HG03378 (cell line): ENCODE measurements around the gene NELL2.
A peak's percentile ranks its signal among the peaks of the same experiment; 100 is the strongest.
"Not testable (repeated sequence)": the region's sequence is repeated elsewhere in the genome, so short reads cannot be mapped to it uniquely, and the experiment has no call there.

Experiments
- ATAC-seq: cut with Tn5 transposase; IDR thresholded peaks from one replicate; pipeline ENCODE4 v1.9.1; 2021; ENCODE audit warnings: mild to moderate bottlenecking, moderate library complexity; ENCODE audit not compliant: unreplicated experiment

Gene NELL2

GRCh38 chr12:44847888-44848702 is 28.0 kb downstream of the NELL2 start:
- peak; percentile 86 for ATAC-seq

- peak; percentile 5 for ATAC-seq
Measured at GRCh38 chr12:44847403-44847802, 28.7 kb downstream of the NELL2 start.

DNA sequence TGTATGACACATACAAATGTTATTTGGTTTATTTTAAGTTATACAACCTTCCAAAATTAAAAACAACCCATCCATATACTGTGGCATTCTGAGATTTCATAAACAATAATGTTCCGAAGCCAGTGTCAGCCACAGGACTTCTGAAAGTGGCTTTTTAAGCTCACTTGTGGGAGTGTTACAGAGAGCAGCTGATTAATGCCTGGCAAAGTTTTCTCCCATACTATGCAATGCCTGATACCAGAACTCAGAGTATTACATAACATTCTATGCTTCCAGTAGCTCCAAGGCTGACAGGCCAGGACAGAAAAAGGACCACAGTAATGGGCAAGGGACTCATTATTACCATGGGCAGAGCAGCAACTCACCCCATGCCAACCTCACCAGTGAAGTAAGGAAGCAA is 29.3 kb downstream of the NELL2 start:
- ATAC-seq = no peak

DNA sequence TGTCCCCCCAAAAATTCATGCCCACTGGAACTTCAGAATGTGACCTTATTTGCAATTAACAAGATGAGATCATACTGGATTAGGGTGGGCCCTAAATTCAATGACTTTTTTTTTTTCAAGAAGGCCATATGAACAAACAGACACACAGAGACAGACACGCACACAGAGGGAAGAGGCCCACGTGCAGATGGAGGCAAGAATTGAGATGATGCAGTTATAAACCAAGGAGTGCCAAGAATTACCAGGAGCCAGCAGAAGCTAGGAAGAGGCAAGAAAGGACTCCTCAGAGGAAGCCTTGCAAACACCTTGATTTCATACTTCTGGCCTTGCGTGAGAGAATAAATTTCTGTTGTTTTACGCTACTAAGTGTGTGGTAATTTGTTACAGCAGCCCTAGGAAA is 33.4 kb downstream of the NELL2 start:
- no peak for ATAC-seq

DNA sequence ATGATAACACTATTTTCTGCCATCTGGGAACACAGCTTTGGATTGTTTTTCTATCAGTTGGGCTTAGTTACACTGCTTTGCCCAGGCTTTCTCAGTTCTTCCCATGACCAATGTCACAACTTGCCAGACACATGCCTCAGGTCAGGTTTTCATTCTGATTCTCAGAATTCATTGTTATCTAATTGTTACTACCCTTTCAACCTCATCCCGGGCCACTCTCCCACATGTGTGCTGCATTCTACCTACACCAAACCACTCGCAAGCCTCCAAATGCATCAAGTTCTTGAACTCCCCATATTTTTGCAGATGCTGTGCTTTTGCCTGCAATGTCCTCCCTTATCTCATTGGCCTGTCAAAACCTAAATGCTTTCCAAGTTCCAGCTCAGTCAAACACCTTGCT is 36.3 kb downstream of the NELL2 start:
- ATAC-seq = no peak

- ATAC-seq = no peak
Measured at GRCh38 chr12:44837114-44837755, 38.9 kb downstream of the NELL2 start.

DNA sequence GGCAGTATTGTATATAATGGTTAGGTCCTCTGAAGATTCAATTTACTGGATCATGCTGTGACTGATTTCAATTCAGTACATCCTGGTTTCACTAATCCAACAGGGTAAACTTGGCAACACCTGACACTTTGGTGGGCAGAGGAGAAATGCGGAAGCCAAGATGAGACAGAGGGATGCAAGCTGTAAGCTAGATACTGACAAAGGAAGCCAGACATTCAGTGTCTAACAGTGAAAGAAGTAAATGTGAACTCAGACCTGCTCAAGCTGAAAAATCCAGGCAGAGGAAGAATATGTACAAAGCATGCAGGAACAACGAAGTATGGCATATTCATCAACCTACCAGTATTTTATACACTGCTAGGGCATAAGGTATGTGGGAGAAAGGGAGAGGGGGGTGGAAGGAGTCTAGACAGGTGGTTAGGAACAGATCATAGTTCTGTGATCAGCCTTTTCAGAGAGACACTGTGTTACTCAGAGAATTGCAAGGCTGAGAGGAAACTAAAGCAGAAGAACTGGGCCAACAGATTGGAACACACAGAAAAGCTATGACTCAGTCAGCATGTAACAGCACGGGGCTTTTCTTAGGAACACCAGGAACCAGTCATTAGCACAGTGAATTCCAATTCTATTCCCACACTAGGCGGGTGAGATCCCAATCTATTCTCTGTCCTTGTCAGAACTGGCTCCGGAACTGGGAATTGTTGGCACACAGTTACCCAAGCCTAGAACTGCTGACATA is 40.3 kb downstream of the NELL2 start:
- no peak for ATAC-seq

DNA sequence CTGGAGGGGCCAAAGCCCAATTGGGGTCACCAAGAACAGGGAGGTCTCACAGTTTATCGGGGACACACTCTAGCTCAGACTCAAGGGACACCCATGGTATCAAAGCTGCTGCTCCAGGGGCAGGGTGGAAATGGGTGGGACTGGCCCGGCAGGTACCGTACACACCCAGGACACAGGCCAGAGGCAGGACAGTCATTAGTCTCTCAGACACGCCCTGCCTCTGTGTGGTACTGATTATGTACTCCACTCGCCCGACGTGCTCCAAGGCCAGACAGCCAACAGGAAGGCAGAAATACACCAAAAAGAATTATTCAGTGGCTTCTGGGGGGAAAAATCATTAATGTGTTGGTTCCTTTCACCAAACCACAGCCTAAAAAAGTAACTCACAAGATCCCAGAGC is 41.1 kb downstream of the NELL2 start:
- ATAC-seq = not testable (repeated sequence)

DNA sequence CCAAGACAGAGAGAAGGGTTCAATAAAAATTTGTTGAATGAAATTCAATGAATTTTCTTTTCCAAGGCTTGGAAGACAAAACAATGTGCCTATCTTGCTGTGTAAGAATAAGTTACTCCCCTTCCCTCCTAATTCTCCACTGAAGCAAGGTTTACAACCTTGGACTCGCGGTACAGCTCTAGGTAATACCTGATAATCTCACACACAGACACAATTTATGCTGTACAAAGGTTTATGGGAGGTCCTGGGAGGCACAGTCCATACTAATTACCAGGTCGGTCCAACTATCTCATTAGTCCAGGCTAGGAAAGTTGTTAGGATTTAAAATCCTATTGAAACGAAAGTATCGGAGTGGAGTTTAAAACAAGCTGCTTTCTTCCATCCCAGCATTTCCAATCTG is 42.6 kb downstream of the NELL2 start:
- ATAC-seq = no peak

GRCh38 chr12:44830566-44831055 is 45.5 kb downstream of the NELL2 start:
- ATAC-seq = no peak

DNA sequence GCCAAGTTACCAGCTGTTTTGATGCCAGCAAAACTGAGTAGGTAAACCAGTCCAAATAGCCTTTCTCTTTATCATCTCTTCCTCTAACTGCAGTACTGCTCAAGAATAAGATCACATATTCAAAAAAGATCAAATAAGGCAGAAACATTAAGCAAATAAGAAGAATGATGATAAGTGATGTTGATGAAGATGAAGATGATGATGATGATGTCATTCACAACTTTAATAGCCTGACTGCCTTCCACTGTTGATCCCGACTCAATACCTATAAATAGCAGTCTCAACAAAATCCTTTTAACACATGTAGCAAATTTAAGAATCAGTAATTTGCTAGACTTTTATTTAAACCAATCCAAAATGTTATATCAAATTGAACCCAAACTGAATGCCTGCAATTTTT is 47.1 kb downstream of the NELL2 start:
- ATAC-seq = no peak

DNA sequence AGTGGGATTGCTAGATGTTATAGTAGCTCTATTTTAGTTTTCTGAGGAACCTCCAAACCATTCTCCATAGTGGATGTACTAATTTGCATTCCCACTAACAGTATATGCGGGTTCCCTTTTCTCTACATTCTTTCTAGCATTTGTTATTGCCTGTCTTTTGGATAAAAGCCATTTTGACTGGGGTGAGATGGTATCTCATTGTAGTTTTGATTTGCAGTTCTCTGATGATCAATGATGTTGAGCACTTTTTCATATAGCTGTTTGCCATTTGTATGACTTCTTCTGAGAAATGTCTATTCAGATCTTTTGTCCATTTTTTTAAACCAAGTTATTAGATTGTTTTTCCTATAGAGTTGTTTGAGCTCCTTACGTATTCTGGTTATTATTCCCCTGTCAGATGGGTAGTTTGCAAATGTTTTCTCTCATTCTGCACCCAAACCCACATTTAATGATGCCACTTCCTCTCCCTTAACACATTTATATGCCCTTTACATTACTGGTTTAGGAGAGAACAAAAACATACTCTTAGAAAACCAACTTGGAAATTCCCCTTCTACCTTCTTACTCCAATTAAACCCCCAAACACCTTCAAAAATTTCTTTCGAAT is 48.2 kb downstream of the NELL2 start:
- no peak for ATAC-seq

- not testable (repeated sequence) for ATAC-seq
Measured at GRCh38 chr12:44821702-44822101, 54.4 kb downstream of the NELL2 start.

- ATAC-seq = no peak
Measured at GRCh38 chr12:44819884-44820283, 56.2 kb downstream of the NELL2 start.

DNA sequence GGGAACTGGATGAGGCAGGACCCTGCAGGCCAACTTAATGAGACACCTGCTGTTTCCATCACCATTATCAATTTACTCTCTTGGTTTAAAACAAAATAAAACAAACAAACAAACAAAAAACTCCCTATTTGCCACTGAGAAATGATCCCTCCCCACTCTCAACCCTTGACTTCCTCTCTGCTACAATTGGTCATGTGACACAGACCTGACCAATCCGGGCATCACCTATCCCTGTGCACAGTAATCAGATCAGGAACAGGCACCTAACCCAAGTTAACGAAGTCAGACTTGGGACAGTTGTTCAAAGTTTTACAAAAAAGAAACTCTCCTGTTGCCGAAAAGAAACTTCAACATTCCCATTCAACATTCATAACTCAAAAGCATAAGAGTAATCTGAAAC is 58.4 kb downstream of the NELL2 start:
- no peak for ATAC-seq

DNA sequence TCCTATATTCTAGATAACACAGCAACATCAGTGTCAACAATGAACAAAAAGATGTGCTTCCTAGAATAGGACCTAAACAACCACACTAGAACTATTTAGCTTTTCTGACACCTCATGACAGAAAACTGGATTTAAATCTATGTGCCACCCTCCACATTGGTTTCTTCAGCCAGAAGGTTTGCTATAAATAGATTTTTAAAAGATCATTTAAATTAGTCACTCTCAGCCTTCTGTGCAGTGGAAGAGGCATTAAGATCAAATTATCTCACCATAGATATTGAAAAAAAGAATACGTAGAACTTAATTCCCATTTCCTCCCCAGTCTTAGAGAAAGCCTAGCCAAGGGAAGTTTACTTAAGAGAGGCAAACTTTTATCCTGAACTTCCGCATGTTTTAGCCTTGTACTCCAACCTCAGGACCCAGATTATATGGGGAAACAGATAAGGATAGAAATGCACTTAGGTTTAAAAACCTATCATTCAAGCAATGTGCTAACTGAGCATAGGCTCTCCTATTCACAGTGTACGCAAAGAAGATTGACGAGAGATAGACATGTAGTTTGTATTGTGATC is 59.6 kb downstream of the NELL2 start:
- ATAC-seq = no peak

DNA sequence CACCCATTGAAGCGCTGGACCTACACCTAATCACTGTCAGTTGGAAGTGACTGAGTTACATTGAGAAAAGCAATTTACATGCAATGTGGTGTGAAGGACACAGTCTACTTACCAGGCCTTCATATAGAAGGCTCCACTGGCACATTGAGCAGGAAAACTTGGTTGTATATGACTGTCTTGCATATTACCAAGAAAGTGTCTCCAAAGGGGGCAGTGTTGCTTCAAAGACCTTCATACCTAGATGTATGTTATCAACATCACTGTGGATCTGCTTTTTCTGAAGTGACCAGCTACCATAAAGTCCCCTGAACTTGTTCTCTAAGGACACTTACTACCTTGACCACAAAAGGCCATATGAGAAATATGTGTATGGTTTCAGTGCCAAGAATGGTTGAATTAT is 64.1 kb downstream of the NELL2 start:
- ATAC-seq = peak; percentile 83

- no peak for ATAC-seq
Measured at GRCh38 chr12:44804068-44804467, 72.0 kb downstream of the NELL2 start.

GRCh38 chr12:44795970-44796369 is 80.1 kb downstream of the NELL2 start:
- no peak for ATAC-seq

- no peak for ATAC-seq
Measured at GRCh38 chr12:44788731-44789130, 87.4 kb downstream of the NELL2 start.

DNA sequence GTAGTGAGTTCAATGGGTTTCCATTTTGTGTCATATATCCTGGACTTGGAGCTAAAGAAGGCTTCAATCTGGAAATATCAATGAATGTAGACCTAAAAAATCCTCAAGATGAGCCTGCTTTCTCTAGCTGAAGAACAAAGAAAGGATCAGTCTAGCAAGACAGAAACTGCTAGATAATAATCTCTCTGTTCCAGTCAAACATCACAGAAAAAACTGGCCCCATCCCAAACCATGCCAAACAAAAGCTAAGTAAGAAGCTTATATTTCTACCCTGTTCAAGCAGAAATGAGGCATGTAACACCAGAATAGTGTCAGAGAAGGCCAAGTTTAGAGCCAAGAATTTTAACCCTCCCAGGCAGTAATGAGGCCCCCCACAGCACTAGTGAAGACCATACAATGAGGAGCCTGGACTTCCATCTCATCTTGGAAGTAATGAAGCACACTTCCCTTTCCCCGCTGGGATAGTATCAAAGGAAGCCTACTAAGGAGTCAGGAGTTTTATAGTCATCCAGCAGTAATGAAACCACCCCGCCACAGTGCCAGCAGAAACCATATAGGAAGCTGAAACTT is 95.8 kb downstream of the NELL2 start:
- ATAC-seq = no peak
